ENCODE measurements around the gene SRSF2.
"Not testable (repeated sequence)": the region's sequence is repeated elsewhere in the genome, so short reads cannot be mapped to it uniquely, and the experiment has no call there.

Gene SRSF2

GRCh38 chr17:76698466-76698977 lies 38.6 kb downstream of the SRSF2 start:
- not testable (repeated sequence) for DNase-seq

- no peak for DNase-seq
These were observed 39.2 kb downstream of the SRSF2 start for GRCh38 chr17:76697702-76698465.

- DNase-seq = no peak
These were observed 40.1 kb downstream of the SRSF2 start for GRCh38 chr17:76696763-76697701.

GRCh38 chr17:76695059-76695831 lies 41.9 kb downstream of the SRSF2 start:
- DNase-seq = no peak

GRCh38 chr17:76691379-76692191 lies 45.5 kb downstream of the SRSF2 start:
- DNase-seq = no peak

- DNase-seq = no peak
These were observed 46.4 kb downstream of the SRSF2 start for GRCh38 chr17:76690596-76691280.

- DNase-seq = no peak
These were observed 47.3 kb downstream of the SRSF2 start for GRCh38 chr17:76689859-76690258.

- DNase-seq = no peak
These were observed 48.9 kb downstream of the SRSF2 start for GRCh38 chr17:76688165-76688622.

GRCh38 chr17:76687298-76688164 lies 49.6 kb downstream of the SRSF2 start:
- DNase-seq = no peak

- DNase-seq = no peak
These were observed 50.4 kb downstream of the SRSF2 start for GRCh38 chr17:76686538-76687297.

GRCh38 chr17:76685846-76686245 lies 51.3 kb downstream of the SRSF2 start:
- DNase-seq = no peak

GRCh38 chr17:76685366-76685765 lies 51.8 kb downstream of the SRSF2 start:
- no peak for DNase-seq

- no peak for DNase-seq
These were observed 52.4 kb downstream of the SRSF2 start for GRCh38 chr17:76684756-76685155.

Measured in CD4-positive, alpha-beta T cell treated with Interferon gamma for 1 hour (primary cell).